SU-DHL-6 (cell line): Measurements from ENCODE around the gene SMAD4.

ENCODE experiments used
- H2AFZ ChIP-seq: fragments of 200-600 bp; sonication (generic); 2 replicates; pipeline ENCODE4 v1.6.1; 2014; ENCODE audit warnings: low read depth, mild to moderate bottlenecking, moderate library complexity, mixed read lengths, antibody characterized with exemption, low read length; ENCODE audit not compliant: severe bottlenecking
- H3F3A ChIP-seq: fragments of 200-600 bp; shearing (Covaris generic); 2 replicates; pipeline ENCODE4 v1.6.0; 2016; ENCODE audit warnings: antibody characterized with exemption, mild to moderate bottlenecking; ENCODE audit not compliant: insufficient read depth
- H3K27ac ChIP-seq: fragments of 200-600 bp; sonication (generic); 2 replicates; pipeline ENCODE4 v1.5.1; 2016; ENCODE audit warnings: low read depth, mild to moderate bottlenecking, low read length, moderate library complexity, mixed read lengths
- H3K27me3 ChIP-seq: fragments of 200-600 bp; sonication (generic), shearing (Covaris generic); 2 replicates; pipeline ENCODE4 v1.6.0; 2014; ENCODE audit warnings: mild to moderate bottlenecking, low read length
- H3K36me3 ChIP-seq: fragments of 200-600 bp; sonication (generic); 2 replicates; pipeline ENCODE4 v1.6.1; 2014; ENCODE audit warnings: mild to moderate bottlenecking, low read length, mixed read lengths
- H3K4me2 ChIP-seq: fragments of 300-600, 200-600 bp; shearing (Covaris generic), sonication (generic); 2 replicates; pipeline ENCODE4 v1.6.0; 2014; ENCODE audit warnings: low read length, low read depth, mild to moderate bottlenecking; ENCODE audit not compliant: poor library complexity, severe bottlenecking
- H3K4me3 ChIP-seq: fragments of 200-600 bp; sonication (generic); 2 replicates; pipeline ENCODE4 v1.5.1; 2014; ENCODE audit warnings: antibody characterized with exemption, low read length, mild to moderate bottlenecking, mixed read lengths; ENCODE audit not compliant: insufficient read depth, poor library complexity, severe bottlenecking
- H3K79me2 ChIP-seq: fragments of 200-600 bp; sonication (generic); 2 replicates; pipeline ENCODE4 v1.6.1; 2014; ENCODE audit warnings: mild to moderate bottlenecking, low read length, moderate library complexity; ENCODE audit not compliant: insufficient read depth
- H3K9ac ChIP-seq: fragments of 200-600 bp; sonication (generic); 2 replicates; pipeline ENCODE4 v1.7.0; 2014; ENCODE audit warnings: mild to moderate bottlenecking, low read length
- H3K9me2 ChIP-seq: fragments of 200-600 bp; sonication (generic); replicated peaks from 2 replicates; pipeline ENCODE4 v1.6.1; 2014; ENCODE audit warnings: low read length; ENCODE audit not compliant: insufficient read depth
- H3K9me3 ChIP-seq: fragments of 200-600 bp; sonication (generic); 2 replicates; pipeline ENCODE4 v1.6.1; 2014; ENCODE audit warnings: low read length, mixed read lengths; ENCODE audit not compliant: insufficient read depth
- H4K20me1 ChIP-seq: fragments of 200-600 bp; sonication (generic); 2 replicates; pipeline ENCODE4 v1.6.1; 2014; ENCODE audit warnings: low read depth, mild to moderate bottlenecking, antibody characterized with exemption, low read length, moderate library complexity, mixed read lengths
- CTCF ChIP-seq: fragments of 200-600 bp; sonication (generic); IDR thresholded peaks from one replicate; pipeline ENCODE4 v1.5.1; 2017; ENCODE audit warnings: antibody characterized with exemption, mild to moderate bottlenecking, low read length, moderate library complexity; ENCODE audit not compliant: insufficient read depth, poor library complexity, severe bottlenecking
- EZH2phosphoT487 ChIP-seq: fragments of 200-600 bp; sonication (generic), shearing (Covaris generic); conservative IDR thresholded peaks from 2 replicates; pipeline ENCODE4 v1.6.1; 2018; ENCODE audit warnings: mild to moderate bottlenecking, antibody characterized with exemption, low read length, moderate library complexity, mixed read lengths

Gene SMAD4

GRCh38 chr18:51006061-51006818, 23.8 kb upstream of the SMAD4 start:
- H3K9me3 ChIP-seq: no peaks in the 10 kb centered on the region
- H3K27me3 ChIP-seq: no peaks in the 10 kb centered on the region
- H3K4me2 ChIP-seq: no peak overlapping the region
- no peaks in the 10 kb centered on the region for H3F3A ChIP-seq
- no peak overlapping the region for H3K4me3 ChIP-seq
- no peaks in the 10 kb centered on the region for H3K79me2 ChIP-seq
- H2AFZ ChIP-seq: no peak overlapping the region
- no peaks in the 10 kb centered on the region for H3K36me3 ChIP-seq
- no peaks in the 10 kb centered on the region for H3K9me2 ChIP-seq
- H4K20me1 ChIP-seq: no peaks in the 10 kb centered on the region
- TF ChIP-seq CTCF (no peak), EZH2phosphoT487 (no peak)
- H3K9ac ChIP-seq: no peak overlapping the region
- no peak overlapping the region for H3K27ac ChIP-seq

DNA sequence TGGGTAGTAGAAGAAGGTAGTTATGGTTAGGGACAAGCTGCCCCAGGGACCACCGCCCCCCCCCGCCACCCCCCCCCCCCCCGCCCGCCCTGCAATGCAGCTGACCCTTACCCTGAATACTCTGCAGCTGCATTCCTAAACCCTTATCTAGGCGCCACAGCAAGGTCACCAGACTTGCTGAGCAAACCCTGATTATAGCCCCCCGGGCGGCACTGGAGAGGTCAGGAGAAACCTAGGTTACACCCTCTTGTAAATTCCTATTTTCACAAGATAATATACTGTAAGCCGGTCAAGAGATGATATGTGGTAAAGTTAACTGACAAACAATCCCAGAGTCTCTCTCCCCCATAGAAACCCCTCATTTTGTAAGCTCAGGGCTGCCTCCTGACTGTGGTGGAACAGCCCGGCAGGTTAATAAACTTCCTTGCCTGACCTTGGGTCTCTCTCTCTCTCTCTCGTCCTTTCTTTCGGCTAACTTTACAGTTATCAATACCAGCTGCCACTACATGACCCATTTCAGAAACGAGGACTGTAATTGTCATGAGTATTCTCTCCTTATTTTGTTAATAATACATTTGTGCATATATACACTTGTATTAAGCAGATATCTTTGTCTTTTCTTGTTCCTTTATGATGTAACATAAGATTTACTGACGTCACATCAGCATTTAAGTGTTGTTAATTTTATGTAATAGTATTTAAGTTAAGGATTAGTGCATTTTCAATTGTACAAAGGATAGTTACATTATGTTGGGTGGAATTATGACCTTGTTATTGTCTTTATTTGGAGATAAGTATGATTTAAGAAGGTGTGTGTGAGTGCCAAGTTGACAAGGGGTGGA, 22.8 kb upstream of the SMAD4 start:
- Histone ChIP-seq H4K20me1 (no peaks in the 10 kb centered on the region), H3K4me3 (no peak overlapping the region), H3K4me2 (no peak overlapping the region), H3K79me2 (no peaks in the 10 kb centered on the region), H2AFZ (no peak overlapping the region), H3K27me3 (no peaks in the 10 kb centered on the region), H3F3A (no peaks in the 10 kb centered on the region), H3K9me3 (no peaks in the 10 kb centered on the region), H3K27ac (no peak overlapping the region), H3K9me2 (no peaks in the 10 kb centered on the region), H3K9ac (no peak overlapping the region), H3K36me3 (no peaks in the 10 kb centered on the region)
- TF ChIP-seq CTCF: no peak
- TF ChIP-seq EZH2phosphoT487: no peak

DNA sequence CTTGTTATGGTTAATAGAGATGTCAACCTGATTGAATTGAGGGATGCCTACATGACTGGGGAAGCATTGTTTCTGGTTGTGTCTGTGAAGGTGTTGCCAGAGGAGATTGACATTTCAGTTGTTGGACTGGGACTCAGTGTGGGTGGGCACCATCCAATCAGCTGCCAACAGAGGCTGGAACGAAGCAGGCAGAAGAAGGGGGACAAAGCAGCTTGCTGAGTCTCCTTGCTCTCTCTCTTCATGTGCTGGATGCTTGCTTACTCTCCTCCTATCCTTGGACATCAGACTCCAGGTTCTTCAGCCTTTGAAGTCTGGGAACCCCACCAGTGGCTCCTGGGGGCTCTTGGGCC, 22.2 kb upstream of the SMAD4 start:
- Histone ChIP-seq H3K27me3 (no peaks in the 10 kb centered on the region), H3K27ac (no peak overlapping the region), H3K36me3 (no peaks in the 10 kb centered on the region), H3K9me2 (no peaks in the 10 kb centered on the region), H2AFZ (no peak overlapping the region), H3K4me2 (no peak overlapping the region), H4K20me1 (no peaks in the 10 kb centered on the region), H3K79me2 (no peaks in the 10 kb centered on the region), H3F3A (no peaks in the 10 kb centered on the region), H3K9ac (no peak overlapping the region), H3K9me3 (no peaks in the 10 kb centered on the region), H3K4me3 (no peak overlapping the region)
- TF ChIP-seq CTCF: no peak
- no peak for TF ChIP-seq EZH2phosphoT487
